H1 (cell line): ENCODE measurements around the gene ERC1.

Source experiments
- ASH2L ChIP-seq: fragments of 200-600, 300-600 bp; sonication (generic); IDR thresholded peaks from one replicate; pipeline ENCODE4 v1.7.1; 2017; ENCODE audit warnings: low read length
- CBX8 ChIP-seq: fragments of 300-800, 300-1000 bp; sonication (generic); IDR thresholded peaks from 2 replicates; pipeline ENCODE4 v1.7.1; 2016; ENCODE audit warnings: low read depth, low read length, borderline replicate concordance
- CEBPB ChIP-seq: IDR thresholded peaks from 2 replicates; pipeline ENCODE4 v1.6.1; 2012; ENCODE audit warnings: low read depth, low read length
- CTCF ChIP-seq, 3 experiments: IDR thresholded peaks; 1 replicate in 2 of 3; 2 replicates in 1 of 3; pipeline versions ENCODE4 v1.5.1 to v1.6.1; 2011; ENCODE audit warnings: low read length in 3 of 3, mild to moderate bottlenecking in 3 of 3, inconsistent platforms in 2 of 3, low read depth in 1 of 3, moderate library complexity in 1 of 3; ENCODE audit not compliant: insufficient read depth in 1 of 3; ENCODE audit errors: control extremely low read depth in 1 of 3
- EP300 ChIP-seq, 2 experiments: IDR thresholded peaks; 1 replicate in 1 of 2; 2 replicates in 1 of 2; pipeline ENCODE4 v1.6.1; 2011 to 2012; ENCODE audit warnings: low read depth in 2 of 2, low read length in 2 of 2, mild to moderate bottlenecking in 2 of 2, borderline replicate concordance in 1 of 2, inconsistent platforms in 1 of 2, moderate library complexity in 1 of 2
- EZH2 ChIP-seq: fragments of 200-600 bp; sonication (generic); IDR thresholded peaks from 2 replicates; pipeline ENCODE4 v1.7.1; 2012; ENCODE audit warnings: low read depth, mild to moderate bottlenecking, moderate library complexity, low read length, inconsistent platforms; ENCODE audit not compliant: severe bottlenecking
- KDM1A ChIP-seq: fragments of 200-600, 300-600 bp; sonication (generic); IDR thresholded peaks from 2 replicates; pipeline ENCODE4 v1.7.1; 2016; ENCODE audit warnings: mild to moderate bottlenecking, low read length, borderline replicate concordance
- MAX ChIP-seq: IDR thresholded peaks from 2 replicates; pipeline ENCODE4 v1.6.1; 2012; ENCODE audit warnings: inconsistent platforms
- POLR2AphosphoS5 ChIP-seq: IDR thresholded peaks from 2 replicates; pipeline ENCODE4 v1.6.1; 2011; ENCODE audit warnings: low read depth, low read length
- RNF2 ChIP-seq: fragments of 200-900, 300-1000 bp; sonication (generic); IDR thresholded peaks from 2 replicates; pipeline ENCODE4 v1.7.1; 2016; ENCODE audit warnings: borderline replicate concordance, low read depth, mild to moderate bottlenecking, antibody characterized with exemption, low read length; ENCODE audit not compliant: poor library complexity, severe bottlenecking; ENCODE audit errors: missing control alignments
- SRF ChIP-seq: IDR thresholded peaks from 2 replicates; pipeline ENCODE4 v1.6.1; 2011; ENCODE audit warnings: mild to moderate bottlenecking, low read depth, low read length, moderate library complexity
- TCF12 ChIP-seq: IDR thresholded peaks from 2 replicates; pipeline ENCODE4 v1.6.1; 2011; ENCODE audit warnings: low read depth, mild to moderate bottlenecking, low read length

- TF ChIP-seq TCF12 (no peak), EZH2 (no peak), ASH2L (no peak), CTCF (IDR thresholded peaks at IDR 0.05; ENCODE audit: control extremely low read depth in 1 of 3, insufficient read depth in 1 of 3, low read depth in 1 of 3, low read length in 3 of 3) (no peak), EP300 (IDR thresholded peaks at IDR 0.05; ENCODE audit: borderline replicate concordance in 1 of 2, low read depth in 2 of 2, low read length in 2 of 2) (no peak), POLR2AphosphoS5 (no peak), CEBPB (no peak), CBX8 (no peak), RNF2 (no peak), MAX (no peak), SRF (no peak), KDM1A (no peak)
Observed at GRCh38 chr12:1448336-1448735, 457.3 kb downstream of the ERC1 start.
